BE2C (cell line): ENCODE results near the gene SHQ1.

Source experiments
- DNase-seq: peaks from one replicate; pipeline ENCODE4 v3.0.0-alpha.2; 2020
- H3K27me3 ChIP-seq: fragments of 250-450 bp; sonication (Bioruptor Pico); 2 replicates; pipeline ENCODE4 v1.5.1; 2020; ENCODE audit warnings: mild to moderate bottlenecking
- H3K36me3 ChIP-seq: fragments of 250-450 bp; sonication (Bioruptor Pico); 2 replicates; pipeline ENCODE4 v1.5.1; 2020; ENCODE audit warnings: mild to moderate bottlenecking
- H3K4me1 ChIP-seq: fragments of 250-450 bp; sonication (Bioruptor Pico); 2 replicates; pipeline ENCODE4 v1.5.1; 2020
- H3K4me3 ChIP-seq: 2 replicates; pipeline ENCODE4 v1.5.1; 2011; ENCODE audit warnings: low read depth, low read length
- H3K9me3 ChIP-seq: fragments of 250-450 bp; sonication (Bioruptor Pico); 2 replicates; pipeline ENCODE4 v1.5.1; 2020
- CTCF ChIP-seq: IDR thresholded peaks from 2 replicates; pipeline ENCODE4 v1.5.1; 2012; ENCODE audit warnings: mild to moderate bottlenecking, low read depth, low read length

Gene SHQ1

DNA sequence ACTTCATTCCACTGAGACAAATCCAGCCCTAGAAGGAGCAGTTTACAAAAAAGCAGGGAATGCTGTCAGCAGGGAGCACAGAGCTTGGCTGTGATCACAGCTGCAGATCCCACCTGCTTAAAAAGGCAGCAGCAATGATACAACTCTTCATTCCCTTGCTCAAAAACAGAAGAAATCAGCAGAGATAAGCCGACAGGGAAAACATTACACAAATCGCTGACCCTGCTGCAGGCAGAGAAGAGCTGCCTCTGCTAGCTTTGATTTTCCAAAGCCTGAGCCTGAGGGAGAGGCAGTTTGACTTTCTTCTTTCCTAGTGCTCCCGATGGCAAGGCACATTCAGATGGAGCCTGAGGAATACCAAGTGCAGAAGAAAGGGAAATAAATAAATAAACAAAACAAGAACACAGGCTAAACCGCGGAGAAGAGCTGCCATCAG, 80.2 kb downstream of the SHQ1 start:
- no peaks in the 10 kb centered on the region for H3K9me3 ChIP-seq
- peaks cover 12% of the 10 kb centered on the region; the same call in 1 of the 2 replicates for H3K36me3 ChIP-seq
- H3K27me3 ChIP-seq, result no peaks in the 10 kb centered on the region
- no peak for DNase-seq
- peaks cover 35% of the 10 kb centered on the region for H3K4me1 ChIP-seq
- TF ChIP-seq CTCF, result no peak
- no peak overlapping the region for H3K4me3 ChIP-seq

- peaks cover 12% of the 10 kb centered on the region; the same call in 1 of the 2 replicates for H3K36me3 ChIP-seq
- no peaks in the 10 kb centered on the region for H3K27me3 ChIP-seq
- H3K4me1 ChIP-seq, result peaks cover 35% of the 10 kb centered on the region
- TF ChIP-seq CTCF, result no peak
- H3K4me3 ChIP-seq, result no peak overlapping the region
- H3K9me3 ChIP-seq, result no peaks in the 10 kb centered on the region
- no peak for DNase-seq
Measured at GRCh38 chr3:72766866-72767265, 81.4 kb downstream of the SHQ1 start.

DNA sequence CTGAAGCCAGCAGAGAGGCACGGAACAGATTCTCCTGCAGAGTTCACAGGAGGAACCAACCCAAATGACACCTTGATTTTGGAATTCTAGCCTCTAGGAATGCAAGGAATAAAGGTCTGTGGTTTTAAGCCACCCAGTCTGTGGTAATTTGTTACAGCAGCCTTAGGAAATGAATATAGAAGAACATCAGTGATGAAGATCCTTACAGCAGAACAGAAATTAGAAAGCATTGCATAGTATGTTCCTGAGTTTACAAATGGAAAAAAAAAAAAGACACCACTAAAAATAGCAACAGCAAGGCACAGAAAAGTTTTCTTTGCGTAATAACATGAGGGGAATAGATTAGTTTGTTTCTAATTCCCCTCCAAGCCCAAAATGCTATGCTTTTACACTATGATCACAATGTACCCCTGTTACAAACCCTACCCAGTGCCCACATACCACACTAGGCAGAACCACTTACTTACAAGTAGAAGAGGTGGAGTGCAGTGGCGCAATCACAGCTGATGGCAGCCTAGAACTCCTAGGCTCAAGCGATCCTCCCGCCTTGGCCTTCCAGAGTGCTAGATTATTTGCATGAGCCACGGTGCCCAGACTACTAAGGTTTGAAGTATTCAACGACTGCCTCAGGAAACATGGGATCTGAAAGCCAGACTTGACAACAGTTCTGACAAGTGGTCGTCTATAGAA, 84.3 kb downstream of the SHQ1 start:
- no peaks in the 10 kb centered on the region for H3K27me3 ChIP-seq
- no peaks in the 10 kb centered on the region for H3K9me3 ChIP-seq
- no peak for DNase-seq
- no peak for TF ChIP-seq CTCF
- H3K4me3 ChIP-seq, result no peak overlapping the region
- H3K36me3 ChIP-seq, result peaks cover 12% of the 10 kb centered on the region; the same call in 1 of the 2 replicates
- peaks cover 20% of the 10 kb centered on the region for H3K4me1 ChIP-seq

DNA sequence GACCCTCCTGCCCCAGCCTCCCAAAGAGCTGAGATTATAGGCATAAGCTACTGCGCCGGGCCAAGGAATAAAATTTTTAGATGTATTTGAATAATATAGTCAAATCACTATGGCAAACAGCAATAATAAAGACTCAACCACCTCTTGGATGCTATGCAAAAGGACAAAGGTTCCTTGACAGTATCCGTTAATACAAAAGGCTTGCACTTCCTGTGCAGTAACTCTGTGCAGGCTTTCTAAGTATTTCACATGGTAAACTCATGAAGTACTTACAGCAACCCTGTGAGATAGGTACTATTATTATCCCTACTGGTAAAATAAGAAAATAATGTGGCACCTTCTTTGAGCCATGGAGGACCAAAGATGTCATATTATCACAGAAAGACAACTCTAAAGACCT, 86.8 kb downstream of the SHQ1 start:
- H3K27me3 ChIP-seq, result no peaks in the 10 kb centered on the region

DNA sequence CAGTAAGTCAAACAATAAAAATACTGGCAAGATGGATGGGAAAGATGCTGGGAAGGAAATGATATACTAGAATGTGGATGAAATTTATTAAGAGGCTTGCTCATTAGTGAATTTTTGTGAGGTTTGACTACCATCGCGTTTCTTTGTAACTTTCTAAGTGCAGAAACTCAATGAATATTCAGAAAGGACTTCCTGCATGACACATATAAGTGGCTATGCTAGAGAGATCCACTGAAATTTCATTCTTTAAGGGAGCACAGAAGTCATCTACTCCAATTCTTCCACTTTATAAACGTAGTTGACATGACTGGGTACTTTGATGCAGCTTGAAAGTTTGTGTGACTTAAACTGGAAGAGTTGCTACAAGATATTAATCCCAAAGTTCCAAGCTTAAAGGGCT, 88.0 kb downstream of the SHQ1 start:
- TF ChIP-seq CTCF, result no peak
- no peaks in the 10 kb centered on the region for H3K27me3 ChIP-seq
- H3K4me3 ChIP-seq, result no peak overlapping the region
- H3K9me3 ChIP-seq, result no peaks in the 10 kb centered on the region
- H3K36me3 ChIP-seq, result no peaks in the 10 kb centered on the region
- no peaks in the 10 kb centered on the region for H3K4me1 ChIP-seq
- no peak for DNase-seq

More for the DNA sequence above, 86.8 kb downstream of the SHQ1 start:
- no peaks in the 10 kb centered on the region for H3K9me3 ChIP-seq
- no peak for DNase-seq
- no peaks in the 10 kb centered on the region for H3K4me1 ChIP-seq
- TF ChIP-seq CTCF, result no peak
- peaks cover 4% of the 10 kb centered on the region; the same call in 1 of the 2 replicates for H3K36me3 ChIP-seq
- no peak overlapping the region for H3K4me3 ChIP-seq

DNA sequence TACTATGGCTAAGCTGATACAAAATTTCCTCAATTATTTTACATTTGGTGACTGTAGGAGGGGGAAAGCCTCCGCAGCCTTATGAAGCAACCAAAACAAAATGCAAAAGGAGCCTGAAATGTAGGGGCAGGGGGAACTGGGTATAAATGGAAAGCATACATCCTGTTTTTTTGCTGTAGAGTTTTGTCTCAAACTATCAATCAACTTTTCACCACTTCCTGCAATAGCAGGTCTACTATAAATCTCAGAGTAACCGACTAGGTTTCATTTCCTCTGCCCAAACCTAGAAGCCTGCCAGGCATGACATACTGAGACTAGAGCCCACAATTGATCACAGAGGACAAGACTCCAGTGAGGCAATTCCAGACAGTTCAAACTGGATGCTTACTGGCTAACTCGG, 91.3 kb downstream of the SHQ1 start:
- Histone ChIP-seq H3K4me1 (no peaks in the 10 kb centered on the region), H3K9me3 (no peaks in the 10 kb centered on the region), H3K27me3 (no peaks in the 10 kb centered on the region), H3K36me3 (no peaks in the 10 kb centered on the region), H3K4me3 (no peak overlapping the region)
- no peak for DNase-seq
- TF ChIP-seq CTCF, result no peak
